ENCODE results near the gene VTCN1. TPM values are rescaled to one million over a fixed set of nuclear protein-coding genes. Genes with fewer than 3 reads are reported as not detected.

Gene VTCN1
- polyA plus RNA-seq, 2 of the 4 experiments (the other 2 are of a cell fraction) = 0.04 to 0.18 TPM

- no peaks in the 10 kb centered on the region for H3K9me3 ChIP-seq
- DNase-seq (ENCODE audit: low read depth in 1 of 2, low spot score in 1 of 2) = peak; percentile 10 to 58
- ChIA-PET POLR2A (no interaction called here), CTCF (no interaction called here)
- peak in 1 of 2 experiments; percentile 17; a peak in 1 of 5 replicates for TF ChIP-seq EP300 (IDR thresholded peaks at IDR 0.05)
- no peak for TF ChIP-seq RARB (CRISPR knock-in tag; IDR thresholded peaks at IDR 0.05)
- no peak for TF ChIP-seq FOSL2 (IDR thresholded peaks at IDR 0.05)
- peak; percentile 57 for TF ChIP-seq FOSL2 (CRISPR knock-in tag; IDR thresholded peaks at IDR 0.05)
- ATAC-seq = peak; percentile 46 to 62; a peak in 5 of 6 replicates
- WGBS (ENCODE audit: missing lambda C conversion rate) = 41% methylated on average over 2 of the region's 2 CpGs
- peaks cover 43% of the 10 kb centered on the region for H3K4me1 ChIP-seq
- no peak overlapping the region for H3K4me2 ChIP-seq
- no peak overlapping the region for H3K27ac ChIP-seq
- FAIRE-seq = no peak
- H3K4me3 ChIP-seq = no peak overlapping the region
Measured at GRCh38 chr1:117166076-117166475, 44.7 kb downstream of the VTCN1 start.

GRCh38 chr1:117164209-117164608 lies 46.5 kb downstream of the VTCN1 start:
- H3K9me3 ChIP-seq = no peaks in the 10 kb centered on the region
- ATAC-seq = no peak
- H3K4me1 ChIP-seq = peaks cover 47% of the 10 kb centered on the region
- FAIRE-seq = no peak
- POLR2A ChIA-PET = no interaction called here
- TF ChIP-seq CHD2 (IDR thresholded peaks at IDR 0.05; ENCODE audit: low read length, partially characterized antibody) (no peak), ZSCAN20 (CRISPR knock-in tag; IDR thresholded peaks at IDR 0.05) (no peak), ZC3H11A (IDR thresholded peaks at IDR 0.05) (no peak), POLR2A (IDR thresholded peaks at IDR 0.05; ENCODE audit: low read length) (no peak), TP53 (CRISPR knock-in tag; IDR thresholded peaks at IDR 0.05) (no peak), MYC (IDR thresholded peaks at IDR 0.05; ENCODE audit: borderline replicate concordance, low read length) (no peak), NPAS2 (CRISPR knock-in tag; IDR thresholded peaks at IDR 0.05; ENCODE audit: borderline replicate concordance) (no peak), HOXA7 (CRISPR knock-in tag; IDR thresholded peaks at IDR 0.05) (no peak), CBX8 (IDR thresholded peaks at IDR 0.05) (no peak)
- TF ChIP-seq, protein P1, sequence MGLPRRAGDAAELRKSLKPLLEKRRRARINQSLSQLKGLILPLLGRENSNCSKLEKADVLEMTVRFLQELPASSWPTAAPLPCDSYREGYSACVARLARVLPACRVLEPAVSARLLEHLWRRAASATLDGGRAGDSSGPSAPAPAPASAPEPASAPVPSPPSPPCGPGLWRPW (IDR thresholded peaks at IDR 0.05) = no peak
- DNase-seq (ENCODE audit: low read depth in 1 of 2, low spot score in 1 of 2) = no peak
- CTCF ChIA-PET = no interaction called here
- no peak overlapping the region; the same call in 2 of the 3 replicates for H3K4me2 ChIP-seq
- 91% methylated on average over 4 of the region's 4 CpGs for WGBS (ENCODE audit: missing lambda C conversion rate)
- H3K27ac ChIP-seq = peak overlapping the region; percentile 39 to 42; a peak in 3 of 6 replicates
- H3K4me3 ChIP-seq = no peak overlapping the region

- DNase-seq (ENCODE audit: low read depth in 1 of 2, low spot score in 1 of 2) (no peak), FAIRE-seq (no peak), ATAC-seq (no peak)
- Histone ChIP-seq H3K9me3 (no peaks in the 10 kb centered on the region), H3K27ac (peak overlapping the region; percentile 43 to 55), H3K4me1 (peaks cover 47% of the 10 kb centered on the region), H3K4me3 (no peak overlapping the region), H3K4me2 (peak overlapping the region; percentile 65; the same call in 2 of the 3 replicates)
- ChIA-PET CTCF (interaction anchor here (1.2 kb wide), 1 partner anchor 40 kb away, joined by 3 read pairs; no protein-coding TSS in a partner anchor), POLR2A (no interaction called here)
- WGBS (ENCODE audit: missing lambda C conversion rate) = 69% methylated on average over 6 of the region's 6 CpGs
- TF ChIP-seq, protein P2, sequence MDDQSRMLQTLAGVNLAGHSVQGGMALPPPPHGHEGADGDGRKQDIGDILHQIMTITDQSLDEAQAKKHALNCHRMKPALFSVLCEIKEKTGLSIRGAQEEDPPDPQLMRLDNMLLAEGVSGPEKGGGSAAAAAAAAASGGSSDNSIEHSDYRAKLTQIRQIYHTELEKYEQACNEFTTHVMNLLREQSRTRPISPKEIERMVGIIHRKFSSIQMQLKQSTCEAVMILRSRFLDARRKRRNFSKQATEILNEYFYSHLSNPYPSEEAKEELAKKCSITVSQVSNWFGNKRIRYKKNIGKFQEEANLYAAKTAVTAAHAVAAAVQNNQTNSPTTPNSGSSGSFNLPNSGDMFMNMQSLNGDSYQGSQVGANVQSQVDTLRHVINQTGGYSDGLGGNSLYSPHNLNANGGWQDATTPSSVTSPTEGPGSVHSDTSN (IDR thresholded peaks at IDR 0.05) = no peak
- TF ChIP-seq RNF2 (IDR thresholded peaks at IDR 0.05; ENCODE audit: borderline replicate concordance, low read depth) = no peak
- TF ChIP-seq MAZ (IDR thresholded peaks at IDR 0.05; ENCODE audit: borderline replicate concordance, low read depth, low read length) = no peak
- TF ChIP-seq PHF8 (IDR thresholded peaks at IDR 0.05; ENCODE audit: borderline replicate concordance, low read depth) = no peak
- no peak for TF ChIP-seq SREBF2 (IDR thresholded peaks at IDR 0.05)
- TF ChIP-seq ZC3H11A (IDR thresholded peaks at IDR 0.05) = no peak
Measured at GRCh38 chr1:117162816-117163215, 47.9 kb downstream of the VTCN1 start.

DNA sequence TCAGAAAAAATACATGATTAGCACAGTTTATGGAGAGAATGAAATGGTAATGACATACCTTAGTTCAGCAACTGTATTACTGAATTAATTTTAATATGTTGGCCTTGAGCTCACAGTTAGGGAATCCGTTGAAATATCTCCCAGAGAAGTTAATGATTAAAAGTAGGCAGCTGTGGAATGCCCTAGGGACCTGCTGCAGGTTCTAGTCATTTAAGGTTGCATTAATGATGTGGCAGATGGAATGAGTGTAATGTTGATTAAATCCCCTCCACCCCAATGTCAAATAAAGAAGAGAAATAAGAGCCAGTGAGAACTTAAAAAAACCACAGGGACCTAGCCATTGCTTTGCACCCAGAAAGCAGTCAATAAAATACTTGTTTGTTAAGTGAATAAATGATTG lies 48.8 kb downstream of the VTCN1 start:
- ChIA-PET CTCF (interaction anchor here (1.2 kb wide), 1 partner anchor 39 kb away, joined by 3 read pairs; no protein-coding TSS in a partner anchor), POLR2A (no interaction called here)
- ATAC-seq = no peak
- Histone ChIP-seq H3K4me3 (no peak overlapping the region), H3K4me1 (peaks cover 47% of the 10 kb centered on the region), H3K4me2 (peak overlapping the region; percentile 65), H3K9me3 (no peaks in the 10 kb centered on the region), H3K27ac (peak overlapping the region; percentile 43 to 55; a peak in 5 of 6 replicates)
- WGBS (ENCODE audit: missing lambda C conversion rate) = 0% methylated on average over 1 of the region's 1 CpG
- DNase-seq (ENCODE audit: low read depth in 1 of 2, low spot score in 1 of 2) = peak in 1 of 2 experiments; percentile 27
- no peak for FAIRE-seq
- TF ChIP-seq JUN (IDR thresholded peaks at IDR 0.05) = no peak
- TF ChIP-seq, protein P3, sequence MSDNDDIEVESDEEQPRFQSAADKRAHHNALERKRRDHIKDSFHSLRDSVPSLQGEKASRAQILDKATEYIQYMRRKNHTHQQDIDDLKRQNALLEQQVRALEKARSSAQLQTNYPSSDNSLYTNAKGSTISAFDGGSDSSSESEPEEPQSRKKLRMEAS (IDR thresholded peaks at IDR 0.05) = no peak
- no peak for TF ChIP-seq RFX5 (IDR thresholded peaks at IDR 0.05)
- no peak for TF ChIP-seq EHMT2 (IDR thresholded peaks at IDR 0.05; ENCODE audit: low read depth)
- TF ChIP-seq, protein P4, sequence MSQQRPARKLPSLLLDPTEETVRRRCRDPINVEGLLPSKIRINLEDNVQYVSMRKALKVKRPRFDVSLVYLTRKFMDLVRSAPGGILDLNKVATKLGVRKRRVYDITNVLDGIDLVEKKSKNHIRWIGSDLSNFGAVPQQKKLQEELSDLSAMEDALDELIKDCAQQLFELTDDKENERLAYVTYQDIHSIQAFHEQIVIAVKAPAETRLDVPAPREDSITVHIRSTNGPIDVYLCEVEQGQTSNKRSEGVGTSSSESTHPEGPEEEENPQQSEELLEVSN (IDR thresholded peaks at IDR 0.05; ENCODE audit: borderline replicate concordance, low read depth) = no peak
- no peak for TF ChIP-seq KDM5A (IDR thresholded peaks at IDR 0.05)
- TF ChIP-seq JUNB (IDR thresholded peaks at IDR 0.05) = no peak
- TF ChIP-seq HDAC2 (IDR thresholded peaks at IDR 0.05) = no peak
- no peak for TF ChIP-seq MAZ (IDR thresholded peaks at IDR 0.05; ENCODE audit: borderline replicate concordance, low read depth, low read length)
- TF ChIP-seq, protein P5, sequence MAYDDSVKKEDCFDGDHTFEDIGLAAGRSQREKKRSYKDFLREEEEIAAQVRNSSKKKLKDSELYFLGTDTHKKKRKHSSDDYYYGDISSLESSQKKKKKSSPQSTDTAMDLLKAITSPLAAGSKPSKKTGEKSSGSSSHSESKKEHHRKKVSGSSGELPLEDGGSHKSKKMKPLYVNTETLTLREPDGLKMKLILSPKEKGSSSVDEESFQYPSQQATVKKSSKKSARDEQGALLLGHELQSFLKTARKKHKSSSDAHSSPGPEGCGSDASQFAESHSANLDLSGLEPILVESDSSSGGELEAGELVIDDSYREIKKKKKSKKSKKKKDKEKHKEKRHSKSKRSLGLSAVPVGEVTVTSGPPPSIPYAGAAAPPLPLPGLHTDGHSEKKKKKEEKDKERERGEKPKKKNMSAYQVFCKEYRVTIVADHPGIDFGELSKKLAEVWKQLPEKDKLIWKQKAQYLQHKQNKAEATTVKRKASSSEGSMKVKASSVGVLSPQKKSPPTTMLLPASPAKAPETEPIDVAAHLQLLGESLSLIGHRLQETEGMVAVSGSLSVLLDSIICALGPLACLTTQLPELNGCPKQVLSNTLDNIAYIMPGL (CRISPR knock-in tag; IDR thresholded peaks at IDR 0.05; ENCODE audit: borderline replicate concordance) = no peak
- TF ChIP-seq TP53 (CRISPR knock-in tag; IDR thresholded peaks at IDR 0.05) = no peak
- no peak for TF ChIP-seq ZSCAN20 (CRISPR knock-in tag; IDR thresholded peaks at IDR 0.05)
- no peak for TF ChIP-seq MYC (IDR thresholded peaks at IDR 0.05; ENCODE audit: borderline replicate concordance, low read length)
- TF ChIP-seq, protein P6, sequence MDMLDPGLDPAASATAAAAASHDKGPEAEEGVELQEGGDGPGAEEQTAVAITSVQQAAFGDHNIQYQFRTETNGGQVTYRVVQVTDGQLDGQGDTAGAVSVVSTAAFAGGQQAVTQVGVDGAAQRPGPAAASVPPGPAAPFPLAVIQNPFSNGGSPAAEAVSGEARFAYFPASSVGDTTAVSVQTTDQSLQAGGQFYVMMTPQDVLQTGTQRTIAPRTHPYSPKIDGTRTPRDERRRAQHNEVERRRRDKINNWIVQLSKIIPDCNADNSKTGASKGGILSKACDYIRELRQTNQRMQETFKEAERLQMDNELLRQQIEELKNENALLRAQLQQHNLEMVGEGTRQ (IDR thresholded peaks at IDR 0.05) = no peak

Data from A549 (cell line).